Loucy (cell line): Measurements from ENCODE around the gene MTCH1.
"Not testable (repeated sequence)": the region's sequence is repeated elsewhere in the genome, so short reads cannot be mapped to it uniquely, and the experiment has no call there.

Experiments used
- H2AFZ ChIP-seq: fragments of 200-600 bp; sonication (generic); 2 replicates; pipeline ENCODE4 v1.6.0; 2016; ENCODE audit warnings: antibody characterized with exemption, mild to moderate bottlenecking, low read length, moderate library complexity
- H3F3A ChIP-seq: fragments of 200-600 bp; 2 replicates; pipeline ENCODE4 v1.6.0; 2016; ENCODE audit warnings: antibody characterized with exemption, low read depth, mild to moderate bottlenecking
- H3K27me3 ChIP-seq: fragments of 200-600 bp; sonication (generic); 2 replicates; pipeline ENCODE4 v1.6.1; 2014; ENCODE audit warnings: low read length, mild to moderate bottlenecking; ENCODE audit not compliant: insufficient read depth, poor library complexity, severe bottlenecking
- H3K36me3 ChIP-seq: fragments of 200-600 bp; sonication (generic); 2 replicates; pipeline ENCODE4 v1.6.1; 2016; ENCODE audit warnings: low read length; ENCODE audit not compliant: insufficient read depth
- H3K4me1 ChIP-seq: fragments of 200-600 bp; sonication (generic); 2 replicates; pipeline ENCODE4 v1.5.1; 2014; ENCODE audit warnings: low read length, mild to moderate bottlenecking; ENCODE audit not compliant: insufficient read depth, poor library complexity, severe bottlenecking
- H3K4me2 ChIP-seq: fragments of 200-600 bp; sonication (generic); 2 replicates; pipeline ENCODE4 v1.6.0; 2014; ENCODE audit warnings: antibody characterized with exemption, low read length, low read depth, mild to moderate bottlenecking; ENCODE audit not compliant: poor library complexity, severe bottlenecking
- H3K4me3 ChIP-seq: fragments of 200-600 bp; sonication (generic); 2 replicates; pipeline ENCODE4 v1.5.1; 2014; ENCODE audit warnings: low read length, mild to moderate bottlenecking, mixed read lengths; ENCODE audit not compliant: poor library complexity, severe bottlenecking
- H3K79me2 ChIP-seq: fragments of 200-600 bp; sonication (generic); 2 replicates; pipeline ENCODE4 v1.6.1; 2014; ENCODE audit warnings: low read length; ENCODE audit not compliant: insufficient read depth
- H3K9ac ChIP-seq: fragments of 200-600 bp; sonication (generic); 2 replicates; pipeline ENCODE4 v1.6.0; 2014; ENCODE audit warnings: mild to moderate bottlenecking, low read depth, low read length, moderate library complexity; ENCODE audit not compliant: poor library complexity, severe bottlenecking
- H3K9me2 ChIP-seq: fragments of 200-600 bp; sonication (generic); replicated peaks from 2 replicates; pipeline ENCODE4 v1.6.1; 2016; ENCODE audit warnings: low read depth, low read length, mixed read lengths
- H3K9me3 ChIP-seq: fragments of 200-600 bp; sonication (generic); 2 replicates; pipeline ENCODE4 v1.6.1; 2014; ENCODE audit warnings: mild to moderate bottlenecking, antibody characterized with exemption, low read length, low read depth; ENCODE audit not compliant: insufficient read depth
- H4K20me1 ChIP-seq: fragments of 200-600 bp; sonication (generic); 2 replicates; pipeline ENCODE4 v1.6.0; 2014; ENCODE audit warnings: antibody characterized with exemption, low read length, mild to moderate bottlenecking; ENCODE audit not compliant: insufficient read depth, poor library complexity, severe bottlenecking
- CTCF ChIP-seq: fragments of 200-600 bp; sonication (generic); conservative IDR thresholded peaks from 2 replicates; pipeline ENCODE4 v1.5.1; 2014; ENCODE audit warnings: mild to moderate bottlenecking, antibody characterized with exemption, low read length
- EZH2phosphoT487 ChIP-seq: fragments of 200-600 bp; IDR thresholded peaks from 2 replicates; pipeline ENCODE4 v1.6.1; 2018; ENCODE audit warnings: antibody characterized with exemption, mild to moderate bottlenecking, moderate library complexity, borderline replicate concordance

The MTCH1 gene

DNA sequence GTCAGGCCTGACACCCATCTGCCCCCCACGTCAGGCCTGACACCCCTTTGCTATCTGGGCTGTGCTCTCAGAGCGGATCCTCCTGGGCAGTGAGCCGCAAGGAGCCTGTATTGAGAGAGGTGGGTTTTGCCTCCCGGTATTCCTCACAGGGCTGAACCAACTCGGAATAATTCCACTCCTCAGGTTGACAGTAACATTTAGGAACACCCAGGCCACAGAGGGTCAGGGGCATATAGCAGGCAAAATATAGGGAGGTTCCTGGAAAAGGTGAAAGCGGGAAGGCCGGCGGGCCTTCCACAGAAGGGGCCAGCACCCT, 12.7 kb upstream of the MTCH1 start:
- Histone ChIP-seq H3K4me3 (no peak overlapping the region), H3F3A (no peaks in the 10 kb centered on the region), H3K9me2 (no peaks in the 10 kb centered on the region), H3K4me2 (no peak overlapping the region), H3K9ac (no peak overlapping the region), H4K20me1 (no peaks in the 10 kb centered on the region), H3K9me3 (no peaks in the 10 kb centered on the region), H3K27me3 (no peaks in the 10 kb centered on the region), H2AFZ (no peak overlapping the region), H3K79me2 (no peaks in the 10 kb centered on the region), H3K36me3 (no peaks in the 10 kb centered on the region), H3K4me1 (no peaks in the 10 kb centered on the region)
- no peak for TF ChIP-seq CTCF
- no peak for TF ChIP-seq EZH2phosphoT487

GRCh38 chr6:36997811-36998722, 12.1 kb upstream of the MTCH1 start:
- H3K9ac ChIP-seq, result no peak overlapping the region

DNA sequence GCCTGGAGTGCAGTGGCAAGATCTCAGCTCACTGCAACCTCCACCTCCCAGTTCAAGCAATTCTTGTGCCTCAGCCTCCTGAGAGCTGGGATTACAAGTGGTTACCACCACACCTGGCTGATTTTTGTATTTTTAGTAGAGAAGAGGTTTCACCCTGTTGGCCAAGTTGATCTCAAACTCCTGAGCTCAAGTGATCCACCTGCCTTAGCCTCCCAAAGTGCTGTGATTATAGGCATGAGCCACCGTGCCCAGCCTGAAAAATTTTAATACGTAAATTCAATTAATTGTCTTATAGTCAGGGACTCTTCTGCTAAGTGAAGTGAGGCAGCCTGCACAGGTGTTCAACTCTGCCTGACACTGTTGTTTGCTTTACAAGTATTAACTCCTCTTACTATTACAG, 4.4 kb upstream of the MTCH1 start:
- peaks cover 15% of the 10 kb centered on the region for H3K79me2 ChIP-seq
- not testable (repeated sequence) for H3F3A ChIP-seq, H4K20me1 ChIP-seq, H3K4me1 ChIP-seq, H3K4me2 ChIP-seq, H3K27me3 ChIP-seq, H3K9ac ChIP-seq, H3K36me3 ChIP-seq, H3K4me3 ChIP-seq, H3K9me3 ChIP-seq, H3K9me2 ChIP-seq, H2AFZ ChIP-seq

More at GRCh38 chr6:36997811-36998722, 12.1 kb upstream of the MTCH1 start:
- Histone ChIP-seq H3K79me2 (no peaks in the 10 kb centered on the region), H3K36me3 (no peaks in the 10 kb centered on the region), H2AFZ (no peak overlapping the region), H3K27me3 (no peaks in the 10 kb centered on the region), H3K9me3 (no peaks in the 10 kb centered on the region), H3F3A (no peaks in the 10 kb centered on the region), H3K9me2 (no peaks in the 10 kb centered on the region), H3K4me1 (no peaks in the 10 kb centered on the region), H3K4me2 (no peak overlapping the region), H3K4me3 (no peak overlapping the region), H4K20me1 (no peaks in the 10 kb centered on the region)
- TF ChIP-seq CTCF (no peak), EZH2phosphoT487 (no peak)

DNA sequence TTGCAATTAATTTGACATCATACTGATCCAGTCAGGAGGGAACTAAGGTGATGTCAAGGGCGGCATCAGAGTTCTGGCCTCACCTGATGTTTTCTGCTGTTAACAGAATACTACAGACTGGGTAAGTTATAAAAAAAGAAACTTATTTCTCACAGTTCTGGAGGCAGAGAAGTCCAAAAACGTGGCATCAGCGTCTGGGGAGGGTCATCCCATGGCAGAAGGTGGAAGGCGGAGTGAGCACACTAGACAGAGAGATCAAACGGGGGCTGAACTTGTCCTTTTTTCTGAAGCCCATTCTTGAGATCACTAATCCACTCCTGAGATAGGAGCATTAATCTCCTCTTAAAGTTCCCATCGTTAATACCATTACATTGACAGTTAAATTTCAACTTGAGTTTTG, 3.3 kb upstream of the MTCH1 start:
- no peak overlapping the region for H3K4me2 ChIP-seq
- no peaks in the 10 kb centered on the region for H3K36me3 ChIP-seq
- no peaks in the 10 kb centered on the region for H3F3A ChIP-seq
- no peak for TF ChIP-seq CTCF
- TF ChIP-seq EZH2phosphoT487, result no peak
- peaks cover 11% of the 10 kb centered on the region for H3K4me1 ChIP-seq
- no peaks in the 10 kb centered on the region for H3K9me2 ChIP-seq
- no peaks in the 10 kb centered on the region for H3K9me3 ChIP-seq
- H3K4me3 ChIP-seq, result no peak overlapping the region
- peaks cover 17% of the 10 kb centered on the region for H4K20me1 ChIP-seq
- peaks cover 3% of the 10 kb centered on the region for H3K27me3 ChIP-seq
- H3K9ac ChIP-seq, result no peak overlapping the region
- H3K79me2 ChIP-seq, result peaks cover 27% of the 10 kb centered on the region
- no peak overlapping the region for H2AFZ ChIP-seq
